HAP-1 (cell line): ENCODE results near the gene CELA2A.
"Not testable (repeated sequence)": the region's sequence is repeated elsewhere in the genome, so short reads cannot be mapped to it uniquely, and the experiment has no call there.

Experiments used
- DNase-seq, 2 experiments: peaks; one replicate each; pipeline ENCODE4 v3.0.0-alpha.2; 2016 to 2020; ENCODE audit warnings: low spot score in 2 of 2
- H3K27me3 ChIP-seq: fragments of 250-450 bp; sonication (Bioruptor Pico); 2 replicates; pipeline ENCODE4 v1.5.1; 2020; ENCODE audit warnings: low read depth, mild to moderate bottlenecking, moderate library complexity
- H3K36me3 ChIP-seq: fragments of 250-450 bp; sonication (Bioruptor Pico); replicated peaks from 2 replicates; pipeline ENCODE4 v1.5.1; 2020; ENCODE audit warnings: mild to moderate bottlenecking
- H3K4me1 ChIP-seq: fragments of 250-450 bp; sonication (Bioruptor Pico); 2 replicates; pipeline ENCODE4 v1.5.1; 2020; ENCODE audit warnings: mild to moderate bottlenecking
- H3K4me3 ChIP-seq: fragments of 250-450 bp; sonication (Bioruptor Pico); 2 replicates; pipeline ENCODE4 v1.5.1; 2020; ENCODE audit warnings: mild to moderate bottlenecking, moderate library complexity
- H3K9me3 ChIP-seq: fragments of 250-450 bp; sonication (Bioruptor Pico); 2 replicates; pipeline ENCODE4 v1.5.1; 2020; ENCODE audit warnings: mild to moderate bottlenecking, moderate library complexity
- in situ Hi-C: fragments of 300-500 bp; cut with MboI; formaldehyde crosslinking; loops from 3 replicates; pipeline ENCODE4 v1.14.3; 2020; ENCODE audit warnings: low sequenced_read_pairs, inconsistent platforms, mixed read lengths

CELA2A gene

DNA sequence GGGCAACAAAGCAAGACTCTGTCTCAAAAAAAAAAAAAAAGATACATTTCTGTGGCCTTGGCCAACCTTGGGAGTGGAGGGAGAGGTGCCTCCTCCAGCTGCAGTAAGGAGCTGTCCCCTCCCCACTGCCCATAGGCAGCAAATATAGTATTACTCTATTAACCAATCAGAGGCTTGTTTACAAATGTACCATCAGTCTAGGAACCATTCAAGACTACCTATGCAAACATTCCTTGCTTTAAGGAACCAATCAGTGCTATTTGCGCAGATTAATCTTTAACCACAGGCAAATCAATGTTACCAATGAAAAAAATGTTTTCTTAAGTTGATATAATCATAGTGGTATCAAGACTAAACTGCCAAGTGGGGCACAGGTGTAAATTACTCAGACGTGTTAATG, 1.1 kb downstream of the CELA2A start:
- H3K9me3 ChIP-seq, result no peaks in the 10 kb centered on the region
- H3K4me3 ChIP-seq, result no peak overlapping the region
- in situ Hi-C loops, result no loop called here
- no peaks in the 10 kb centered on the region for H3K4me1 ChIP-seq
- no peaks in the 10 kb centered on the region for H3K27me3 ChIP-seq
- no peaks in the 10 kb centered on the region for H3K36me3 ChIP-seq
- DNase-seq, result no peak

GRCh38 chr1:15458388-15458787, 1.9 kb downstream of the CELA2A start:
- DNase-seq, H3K9me3 ChIP-seq, H3K36me3 ChIP-seq, H3K4me1 ChIP-seq, H3K27me3 ChIP-seq, H3K4me3 ChIP-seq, in situ Hi-C loops: not testable (repeated sequence)

DNA sequence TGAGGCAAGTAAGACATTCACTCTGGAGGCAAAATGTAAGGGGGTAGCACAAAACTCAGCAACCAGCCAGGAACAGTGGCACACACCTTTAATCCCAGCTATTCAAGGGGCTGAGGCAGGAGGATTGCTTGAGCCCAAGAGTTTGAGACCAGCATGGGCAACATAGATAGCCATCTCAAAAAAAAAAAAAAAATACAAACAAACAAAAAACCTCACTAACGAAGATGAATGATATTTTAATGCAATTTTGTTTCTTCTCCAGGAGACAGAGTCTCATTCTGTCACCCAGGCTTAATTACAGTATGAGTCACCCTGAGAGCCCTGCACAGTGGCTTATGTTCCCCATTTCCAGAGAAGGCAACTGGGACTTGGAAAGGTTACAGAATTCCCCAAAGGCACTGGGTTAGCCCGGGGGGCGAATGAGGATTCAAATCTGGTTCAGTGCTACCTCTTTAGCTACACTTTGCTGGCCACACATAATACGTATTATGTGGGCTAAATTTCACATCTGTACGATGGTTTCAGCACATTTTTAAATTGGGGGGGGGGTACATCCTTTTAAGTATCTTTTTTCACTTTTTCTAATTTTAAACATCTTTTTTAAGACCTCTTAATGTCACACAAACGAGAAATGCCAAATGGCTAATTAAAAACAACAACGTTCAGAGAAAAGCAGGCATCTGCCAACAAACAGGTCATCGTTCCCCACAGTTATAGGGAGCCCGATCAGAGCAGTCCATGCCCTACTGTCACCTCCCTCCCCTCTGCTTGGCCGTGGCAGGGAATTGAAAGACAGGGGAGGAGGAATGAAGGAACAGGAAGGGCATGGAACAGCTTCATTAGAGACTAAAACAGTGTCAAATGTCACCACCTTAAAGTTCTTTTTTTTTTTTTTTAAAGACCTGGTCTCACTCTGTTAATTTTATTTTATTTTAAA, 3.5 kb downstream of the CELA2A start:
- Histone ChIP-seq H3K4me3 (no peak overlapping the region), H3K27me3 (no peaks in the 10 kb centered on the region), H3K36me3 (no peaks in the 10 kb centered on the region), H3K9me3 (no peaks in the 10 kb centered on the region), H3K4me1 (no peaks in the 10 kb centered on the region)
- in situ Hi-C loops, result no loop called here
- peak in 1 of 2 experiments; percentile 51 for DNase-seq

GRCh38 chr1:15460708-15461095, 4.2 kb downstream of the CELA2A start:
- no peaks in the 10 kb centered on the region for H3K27me3 ChIP-seq

DNA sequence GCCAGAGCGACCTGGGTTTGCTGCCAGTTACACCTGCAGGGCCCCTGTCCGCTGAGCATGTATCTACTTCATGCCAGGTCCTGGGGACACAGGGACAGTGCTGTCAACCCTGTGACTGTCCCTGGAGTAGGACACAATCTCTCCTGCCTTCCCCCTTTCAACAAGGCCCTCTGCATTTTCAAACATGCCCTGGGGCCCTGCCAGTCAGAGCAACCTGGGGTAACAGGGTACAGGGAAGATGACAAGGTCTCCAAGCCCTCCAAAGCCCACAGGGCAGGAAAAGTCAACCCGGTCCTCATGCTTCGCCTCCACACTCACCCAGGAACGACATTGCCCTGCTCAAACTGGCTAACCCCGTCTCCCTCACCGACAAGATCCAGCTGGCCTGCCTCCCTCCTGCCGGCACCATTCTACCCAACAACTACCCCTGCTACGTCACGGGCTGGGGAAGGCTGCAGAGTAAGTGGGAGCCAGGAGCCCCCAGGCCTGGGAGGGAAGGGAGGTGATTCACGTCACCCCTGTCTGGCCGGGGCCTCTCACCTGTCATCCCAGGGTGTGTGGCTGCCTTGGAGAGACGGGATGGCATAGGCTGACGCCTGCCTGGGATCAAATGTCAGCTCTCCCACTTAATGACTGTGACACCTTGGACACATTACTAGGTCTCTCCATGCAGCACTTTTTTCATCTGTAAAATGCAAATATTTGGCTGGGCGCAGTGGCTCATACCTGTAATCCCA, 6.7 kb downstream of the CELA2A start:
- DNase-seq, H3K4me1 ChIP-seq, in situ Hi-C loops: not testable (repeated sequence)

More at GRCh38 chr1:15460708-15461095, 4.2 kb downstream of the CELA2A start:
- no peak for DNase-seq
- Histone ChIP-seq H3K9me3 (no peaks in the 10 kb centered on the region), H3K4me3 (no peak overlapping the region), H3K4me1 (no peaks in the 10 kb centered on the region), H3K36me3 (no peaks in the 10 kb centered on the region)
- in situ Hi-C loops, result no loop called here

DNA sequence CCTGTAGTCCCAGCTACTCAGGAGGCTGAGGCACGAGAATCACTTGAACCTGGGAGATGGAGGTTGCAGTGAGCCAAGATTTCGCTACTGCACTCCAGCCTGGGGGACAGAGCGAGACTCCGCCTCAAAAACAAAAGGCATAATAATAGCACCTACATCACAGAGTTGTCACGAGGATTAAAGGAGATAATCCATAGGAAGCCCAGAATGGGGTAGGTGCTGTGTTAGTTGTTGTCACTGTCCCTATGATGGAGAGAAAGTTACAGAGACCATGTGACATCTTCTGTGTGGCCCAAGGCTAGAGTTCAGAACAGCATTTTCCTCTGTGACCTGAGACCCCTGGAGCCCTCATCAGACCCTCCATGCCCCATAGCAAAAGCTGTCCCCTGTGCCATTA, 7.4 kb downstream of the CELA2A start:
- H3K36me3 ChIP-seq, DNase-seq, H3K27me3 ChIP-seq, H3K9me3 ChIP-seq, H3K4me3 ChIP-seq, in situ Hi-C loops, H3K4me1 ChIP-seq: not testable (repeated sequence)

More for the DNA sequence above, 6.7 kb downstream of the CELA2A start:
- H3K27me3 ChIP-seq, H3K9me3 ChIP-seq, H3K36me3 ChIP-seq, H3K4me3 ChIP-seq: not testable (repeated sequence)

- no peaks in the 10 kb centered on the region for H3K9me3 ChIP-seq
- H3K4me1 ChIP-seq, result no peaks in the 10 kb centered on the region
- H3K27me3 ChIP-seq, result no peaks in the 10 kb centered on the region
- DNase-seq, result no peak
- no peaks in the 10 kb centered on the region for H3K36me3 ChIP-seq
- in situ Hi-C loops, result no loop called here
- no peak overlapping the region for H3K4me3 ChIP-seq
Measured at GRCh38 chr1:15465674-15466073, 9.1 kb downstream of the CELA2A start.

DNA sequence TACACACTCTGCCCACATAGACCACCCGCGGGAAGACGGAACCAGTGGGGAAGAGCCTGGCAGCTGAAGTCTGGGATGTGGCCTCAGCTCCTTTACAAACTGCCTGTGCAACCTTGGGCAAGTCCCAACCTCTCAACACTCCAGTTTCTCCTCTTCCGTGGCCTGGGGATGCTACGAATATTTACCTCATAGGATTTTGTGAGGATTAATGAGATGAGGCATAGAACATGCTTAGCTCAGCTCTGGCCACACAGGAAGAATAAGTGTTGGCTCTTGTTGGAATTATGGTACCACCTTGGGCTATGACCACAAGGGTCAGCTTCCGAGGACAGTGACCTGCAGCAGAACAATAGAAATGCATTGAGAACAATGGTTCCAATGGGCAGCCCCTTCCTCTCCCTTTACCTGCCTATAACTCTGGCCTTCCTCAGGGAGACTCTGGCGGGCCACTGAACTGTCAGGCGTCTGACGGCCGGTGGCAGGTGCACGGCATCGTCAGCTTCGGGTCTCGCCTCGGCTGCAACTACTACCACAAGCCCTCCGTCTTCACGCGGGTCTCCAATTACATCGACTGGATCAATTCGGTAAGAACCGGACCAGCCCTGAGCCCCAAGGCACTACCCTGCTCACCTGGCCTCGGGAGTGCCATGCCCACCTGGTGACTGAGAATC, 10.6 kb downstream of the CELA2A start:
- in situ Hi-C loops, H3K4me3 ChIP-seq, DNase-seq: not testable (repeated sequence)

DNA sequence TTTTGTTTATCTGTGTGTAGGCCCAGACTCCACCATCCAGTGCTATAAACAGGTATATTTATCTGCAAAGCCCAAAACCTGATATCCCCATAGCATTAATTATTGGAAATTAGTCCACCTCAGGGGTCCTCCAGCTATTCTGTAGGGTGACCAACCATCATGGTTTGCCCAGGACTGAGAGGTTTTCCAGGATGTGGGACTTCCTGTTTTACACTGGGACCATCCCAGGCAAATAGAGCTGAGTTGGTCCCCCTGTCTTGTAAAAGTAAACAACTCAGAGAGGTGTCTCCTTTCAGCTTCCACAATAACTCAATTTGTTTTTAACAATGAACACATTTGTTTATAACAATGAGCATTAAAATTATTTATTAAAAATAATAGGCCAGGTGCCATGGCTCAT, 11.6 kb downstream of the CELA2A start:
- DNase-seq, result no peak
- no peaks in the 10 kb centered on the region for H3K9me3 ChIP-seq
- in situ Hi-C loops, result no loop called here

More for the DNA sequence above, 10.6 kb downstream of the CELA2A start:
- not testable (repeated sequence) for H3K4me1 ChIP-seq, H3K27me3 ChIP-seq, H3K36me3 ChIP-seq, H3K9me3 ChIP-seq

DNA sequence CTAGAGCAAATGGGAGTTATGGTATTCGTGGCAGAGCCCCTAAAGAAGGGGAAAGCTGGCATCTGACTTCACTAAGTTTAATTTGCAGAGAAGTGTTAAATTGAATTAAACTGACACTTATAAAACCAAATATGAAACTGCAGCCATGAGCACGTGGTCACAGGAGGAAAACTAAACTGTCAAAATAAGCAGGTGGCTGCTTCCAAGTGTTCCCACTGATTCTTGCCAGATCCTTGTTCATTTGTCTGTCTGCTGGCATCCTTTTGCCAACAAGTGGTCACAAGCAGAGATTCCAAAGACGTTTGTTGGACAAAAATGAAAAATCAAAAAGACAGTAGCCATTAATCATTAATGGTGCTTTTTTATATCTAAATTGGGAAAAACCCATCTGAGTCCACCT, 12.8 kb downstream of the CELA2A start:
- Histone ChIP-seq H3K36me3 (no peaks in the 10 kb centered on the region), H3K4me1 (no peaks in the 10 kb centered on the region), H3K9me3 (no peaks in the 10 kb centered on the region), H3K27me3 (no peaks in the 10 kb centered on the region), H3K4me3 (no peak overlapping the region)
- DNase-seq, result no peak
- in situ Hi-C loops, result no loop called here

More for the DNA sequence above, 11.6 kb downstream of the CELA2A start:
- no peak overlapping the region for H3K4me3 ChIP-seq
- H3K36me3 ChIP-seq, result no peaks in the 10 kb centered on the region
- no peaks in the 10 kb centered on the region for H3K4me1 ChIP-seq
- H3K27me3 ChIP-seq, result no peaks in the 10 kb centered on the region

GRCh38 chr1:15469821-15470448, 13.4 kb downstream of the CELA2A start:
- DNase-seq, in situ Hi-C loops, H3K27me3 ChIP-seq, H3K4me1 ChIP-seq, H3K4me3 ChIP-seq, H3K9me3 ChIP-seq, H3K36me3 ChIP-seq: not testable (repeated sequence)

- H3K4me1 ChIP-seq, H3K36me3 ChIP-seq, DNase-seq, H3K9me3 ChIP-seq, H3K4me3 ChIP-seq, in situ Hi-C loops, H3K27me3 ChIP-seq: not testable (repeated sequence)
Measured at GRCh38 chr1:15471067-15471466, 14.5 kb downstream of the CELA2A start.

- H3K36me3 ChIP-seq, DNase-seq, in situ Hi-C loops, H3K9me3 ChIP-seq, H3K4me3 ChIP-seq, H3K27me3 ChIP-seq, H3K4me1 ChIP-seq: not testable (repeated sequence)
Measured at GRCh38 chr1:15471723-15472122, 15.2 kb downstream of the CELA2A start.
